C4-2B (cell line): ENCODE measurements around the gene DCUN1D4.

Experiments
- CTCF ChIP-seq: fragments of 450-650 bp; conservative IDR thresholded peaks from 2 replicates; pipeline ENCODE4 v1.5.1; 2017; ENCODE audit warnings: mild to moderate bottlenecking
- ZFX ChIP-seq: fragments of 450-650 bp; IDR thresholded peaks from 2 replicates; pipeline ENCODE4 v1.6.1; 2017

GRCh38 chr4:51963841-51964517, 121.0 kb downstream of the DCUN1D4 start:
- TF ChIP-seq CTCF (no peak), ZFX (no peak)
